ENCODE measurements around the gene PLCG1. TPM values are rescaled to one million over a fixed set of nuclear protein-coding genes. Genes with fewer than 3 reads are reported as not detected.

Gene PLCG1
- polyA plus RNA-seq, 1 donor from 2014 or later: 164 TPM

GRCh38 chr20:41178495-41178894 is 41.2 kb downstream of the PLCG1 start:
- Histone ChIP-seq H3K79me2 (replicated peaks; ENCODE audit: insufficient read depth, low read length) (no peaks in the 10 kb centered on the region), H3K4me2 (ENCODE audit: low read length) (no peak overlapping the region), H4K20me1 (ENCODE audit: insufficient read depth) (no peaks in the 10 kb centered on the region), H2AFZ (ENCODE audit: low read depth, low read length) (no peak overlapping the region), H3K27me3 (ENCODE audit: insufficient read depth, low read depth, low read length) (no peaks in the 10 kb centered on the region), H3K36me3 (ENCODE audit: insufficient read depth, low read length) (no peaks in the 10 kb centered on the region), H3K4me3 (ENCODE audit: low read length) (no peak overlapping the region), H3K9ac (ENCODE audit: low read length) (no peak overlapping the region), H3F3A (ENCODE audit: insufficient read depth, low read length, poor library complexity, severe bottlenecking) (no peaks in the 10 kb centered on the region), H3K9me3 (ENCODE audit: low read length) (no peaks in the 10 kb centered on the region), H3K27ac (ENCODE audit: low read length) (no peak overlapping the region), H3K9me2 (ENCODE audit: insufficient read depth, low read length) (no peaks in the 10 kb centered on the region)
- no peak for TF ChIP-seq EP300 (conservative IDR thresholded peaks at IDR 0.05; ENCODE audit: poor library complexity, severe bottlenecking)
- TF ChIP-seq CTCF (IDR thresholded peaks at IDR 0.05; ENCODE audit: poor library complexity, severe bottlenecking): no peak
- TF ChIP-seq EZH2 (IDR thresholded peaks at IDR 0.05; ENCODE audit: borderline replicate concordance, insufficient read depth, low read length, poor library complexity, severe bottlenecking): no peak
- no peak for TF ChIP-seq TAF1 (IDR thresholded peaks at IDR 0.05; ENCODE audit: low read depth)
- TF ChIP-seq MXI1 (conservative IDR thresholded peaks at IDR 0.05; ENCODE audit: poor library complexity, severe bottlenecking): no peak
- TF ChIP-seq REST (IDR thresholded peaks at IDR 0.05; ENCODE audit: borderline replicate concordance): no peak
- TF ChIP-seq RAD21 (conservative IDR thresholded peaks at IDR 0.05): no peak
- TF ChIP-seq POLR2AphosphoS5 (IDR thresholded peaks at IDR 0.05): no peak

GRCh38 chr20:41178904-41179432 is 41.6 kb downstream of the PLCG1 start:
- Histone ChIP-seq H3K9me3 (ENCODE audit: low read length) (no peaks in the 10 kb centered on the region), H3K79me2 (replicated peaks; ENCODE audit: insufficient read depth, low read length) (no peaks in the 10 kb centered on the region), H3K27ac (ENCODE audit: low read length) (no peak overlapping the region), H3K36me3 (ENCODE audit: insufficient read depth, low read length) (no peaks in the 10 kb centered on the region), H3F3A (ENCODE audit: insufficient read depth, low read length, poor library complexity, severe bottlenecking) (no peaks in the 10 kb centered on the region), H3K27me3 (ENCODE audit: insufficient read depth, low read depth, low read length) (no peaks in the 10 kb centered on the region), H3K4me2 (ENCODE audit: low read length) (no peak overlapping the region), H2AFZ (ENCODE audit: low read depth, low read length) (no peak overlapping the region), H3K9ac (ENCODE audit: low read length) (no peak overlapping the region), H4K20me1 (ENCODE audit: insufficient read depth) (no peaks in the 10 kb centered on the region), H3K4me3 (ENCODE audit: low read length) (no peak overlapping the region), H3K9me2 (ENCODE audit: insufficient read depth, low read length) (no peaks in the 10 kb centered on the region)
- TF ChIP-seq SMC3 (conservative IDR thresholded peaks at IDR 0.05; ENCODE audit: poor library complexity) (no peak), CTCF (IDR thresholded peaks at IDR 0.05; ENCODE audit: poor library complexity, severe bottlenecking) (no peak), EP300 (conservative IDR thresholded peaks at IDR 0.05; ENCODE audit: poor library complexity, severe bottlenecking) (no peak), POLR2AphosphoS5 (IDR thresholded peaks at IDR 0.05) (no peak)

Data from neural cell (in vitro differentiated cells).